OCI-LY1 (cell line): ENCODE measurements around the gene DEPP1.

Experiments
- EZH2 ChIP-seq: fragments of 200-600 bp; sonication (generic), shearing (Covaris generic); IDR thresholded peaks from 2 replicates; pipeline ENCODE4 v1.8.0; 2017; ENCODE audit warnings: borderline replicate concordance, mixed run types, mild to moderate bottlenecking, antibody characterized with exemption, low read length, moderate library complexity, mixed read lengths
- TF ChIP-seq, protein P1 (sequence below): fragments of 200-600 bp; sonication (generic), shearing (Covaris generic); IDR thresholded peaks from 2 replicates; pipeline ENCODE4 v1.5.1; 2017; ENCODE audit warnings: mild to moderate bottlenecking, antibody characterized with exemption, low read length, moderate library complexity, mixed read lengths

DNA sequence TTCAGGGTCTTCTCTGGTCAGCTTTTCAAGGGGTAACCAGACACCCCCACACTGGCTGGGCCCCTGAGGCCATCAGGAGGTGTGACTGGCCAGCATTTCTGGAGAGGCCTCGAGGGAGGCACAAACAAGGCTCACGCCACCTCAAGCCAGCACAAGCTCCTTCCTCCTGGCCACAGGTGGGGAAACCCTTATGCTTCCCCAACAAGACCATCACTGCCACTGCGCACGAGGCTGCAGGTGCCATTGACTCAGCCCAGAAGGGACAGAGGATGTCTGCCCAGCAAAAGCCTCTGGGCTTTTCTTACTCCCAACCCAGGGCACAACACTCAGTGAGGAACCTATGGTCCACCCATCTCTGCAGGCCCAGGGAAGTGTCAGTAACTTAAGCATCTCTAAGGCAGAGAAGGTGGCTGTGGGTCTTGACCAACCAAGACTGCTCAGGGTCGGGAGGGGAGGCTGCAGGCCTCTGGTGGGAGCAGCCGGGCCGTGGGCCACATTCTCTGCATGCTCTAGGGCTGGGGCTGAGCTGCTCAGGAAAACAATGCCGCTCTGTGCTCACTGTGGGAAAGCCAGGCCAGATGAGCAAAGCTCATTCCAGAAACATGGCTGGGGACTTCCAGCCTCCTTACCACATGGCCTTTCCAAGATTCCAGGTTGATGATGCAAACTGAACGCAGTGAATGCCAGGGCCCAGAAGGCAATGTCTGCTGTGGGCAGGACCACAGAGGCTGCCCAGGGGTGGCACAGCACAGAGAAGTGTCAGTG, 43.2 kb downstream of the DEPP1 start:
- TF ChIP-seq, protein P1, sequence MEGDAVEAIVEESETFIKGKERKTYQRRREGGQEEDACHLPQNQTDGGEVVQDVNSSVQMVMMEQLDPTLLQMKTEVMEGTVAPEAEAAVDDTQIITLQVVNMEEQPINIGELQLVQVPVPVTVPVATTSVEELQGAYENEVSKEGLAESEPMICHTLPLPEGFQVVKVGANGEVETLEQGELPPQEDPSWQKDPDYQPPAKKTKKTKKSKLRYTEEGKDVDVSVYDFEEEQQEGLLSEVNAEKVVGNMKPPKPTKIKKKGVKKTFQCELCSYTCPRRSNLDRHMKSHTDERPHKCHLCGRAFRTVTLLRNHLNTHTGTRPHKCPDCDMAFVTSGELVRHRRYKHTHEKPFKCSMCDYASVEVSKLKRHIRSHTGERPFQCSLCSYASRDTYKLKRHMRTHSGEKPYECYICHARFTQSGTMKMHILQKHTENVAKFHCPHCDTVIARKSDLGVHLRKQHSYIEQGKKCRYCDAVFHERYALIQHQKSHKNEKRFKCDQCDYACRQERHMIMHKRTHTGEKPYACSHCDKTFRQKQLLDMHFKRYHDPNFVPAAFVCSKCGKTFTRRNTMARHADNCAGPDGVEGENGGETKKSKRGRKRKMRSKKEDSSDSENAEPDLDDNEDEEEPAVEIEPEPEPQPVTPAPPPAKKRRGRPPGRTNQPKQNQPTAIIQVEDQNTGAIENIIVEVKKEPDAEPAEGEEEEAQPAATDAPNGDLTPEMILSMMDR = no peak
- no peak for TF ChIP-seq EZH2
